Small intestine (tissue), 16 donors: ENCODE results near the gene ITGA4. TPM values are rescaled to one million over a fixed set of nuclear protein-coding genes. Genes with fewer than 3 reads are reported as not detected.

Experiments used
- DNase-seq, 2 donors: peaks; one replicate each; pipeline versions ENCODE4 v3.0.0 to v3.0.0-alpha.2; 2013
- FAIRE-seq: peaks from 2 replicates; lab custom pipeline; 2012; peaks lifted over from hg19 to GRCh38; lab: Jason Lieb, UNC
- H3K27ac ChIP-seq, 3 donors: one replicate each; pipeline ENCODE4 v1.5.1; 2013; ENCODE audit warnings: low read length in 2 of 3, mild to moderate bottlenecking in 2 of 3, control low read depth in 1 of 3, inconsistent platforms in 1 of 3, low read depth in 1 of 3, moderate library complexity in 1 of 3
- H3K27me3 ChIP-seq, 3 donors: one replicate each; pipeline ENCODE4 v1.6.1; 2013; ENCODE audit warnings: low read length in 3 of 3, inconsistent platforms in 1 of 3; ENCODE audit not compliant: control insufficient read depth in 3 of 3, insufficient read depth in 3 of 3
- H3K36me3 ChIP-seq, 3 donors: one replicate each; pipeline ENCODE4 v1.6.1; 2013; ENCODE audit warnings: low read length in 3 of 3, inconsistent platforms in 1 of 3, low read depth in 1 of 3, mild to moderate bottlenecking in 1 of 3, moderate library complexity in 1 of 3; ENCODE audit not compliant: control insufficient read depth in 3 of 3, insufficient read depth in 2 of 3
- H3K4me1 ChIP-seq, 3 donors: one replicate each; pipeline ENCODE4 v1.6.1; 2013; ENCODE audit warnings: low read length in 2 of 3, inconsistent platforms in 1 of 3, low read depth in 1 of 3, mild to moderate bottlenecking in 1 of 3, moderate library complexity in 1 of 3; ENCODE audit not compliant: control insufficient read depth in 3 of 3, insufficient read depth in 2 of 3
- H3K4me3 ChIP-seq, 3 donors: one replicate each; pipeline ENCODE4 v1.5.1; 2013; ENCODE audit warnings: low read length in 3 of 3, control low read depth in 1 of 3, inconsistent platforms in 1 of 3, low read depth in 1 of 3, mild to moderate bottlenecking in 1 of 3, moderate library complexity in 1 of 3
- H3K9me3 ChIP-seq, 2 donors: one replicate each; pipeline ENCODE4 v1.6.1; 2013; ENCODE audit warnings: low read depth in 1 of 2, low read length in 1 of 2; ENCODE audit not compliant: control insufficient read depth in 2 of 2, insufficient read depth in 1 of 2
- WGBS, 3 donors: extraction: QIAGEN DNeasy Blood & Tissue Kit; methylation state at CpG; one replicate each; pipeline ENCODE4 v1.1.7; 2013; 5-methylcytosine and 5-hydroxymethylcytosine counted together
- long read RNA-seq, 10 donors: transcript quantifications; one replicate each; lab custom pipeline, GENCODE V29; 2026
- polyA plus RNA-seq, 4 donors: library from polyadenylated mRNA; stranded (reverse) in 3 of 4; unstranded in 1 of 4; fragments of 200-250 nt in 3 of 4; fragments of 120-200 nt in 1 of 4; gene quantifications; one replicate each; pipeline versions ENCODE4 v1.2.1 to v1.2.3, GENCODE V29; 2013
- donor health status: healthy with polysubstance abuse.
- donor health status: control.
- donor health status: control.
- donor health status: Bipolar disorder and iron deficiency.
- donor health status: healthy.

ITGA4 gene
- 10 to 100 TPM in 1 of 4 donors, 1 to 10 TPM in 2, under 1 TPM in 1; 0.89 to 13.5 (median 2.1) TPM for polyA plus RNA-seq
- long read RNA-seq, donor 1 = 0 reads
- long read RNA-seq, donor 2 = 0 reads
- long read RNA-seq, donor 3 = 0 reads
- long read RNA-seq, donor 4 = 0 reads
- long read RNA-seq, donor 5 = 0 reads
- long read RNA-seq, donor 6, full-length matches to known transcripts = 3 of 3 reads
- long read RNA-seq, donor 6, partial matches to known transcripts = 0 of 3 reads
- long read RNA-seq, donor 6, other reads (novel, unspliced or antisense) = 0 of 3 reads
- long read RNA-seq, donor 7 = 0 reads
- long read RNA-seq, donor 8 = 0 reads
- long read RNA-seq, donor 9 = 0 reads
- long read RNA-seq, donor 10, full-length matches to known transcripts = 6 of 6 reads
- long read RNA-seq, donor 10, partial matches to known transcripts = 0 of 6 reads
- long read RNA-seq, donor 10, other reads (novel, unspliced or antisense) = 0 of 6 reads

GRCh38 chr2:181457121-181457740 is at the start of gene ITGA4:
Gene ITGA4 (plus strand): TSS chr2:181457386. CDS start chr2:181457655, 269 bp downstream.
- H3K9me3 ChIP-seq = no peaks in the 10 kb centered on the region
- peak within 1 kb of the TSS; percentile 27 to 93 (median 82) for H3K27ac ChIP-seq
- peak within 1 kb of the TSS; percentile 47 to 72 (median 52) for H3K4me3 ChIP-seq
- no peak for FAIRE-seq
- H3K4me1 ChIP-seq = peaks cover 0 to 6% (median 5%) of the 10 kb centered on the region in 3 donors
- H3K27me3 ChIP-seq = peaks cover 0 to 35% (median 0%) of the 10 kb centered on the region in 3 donors
- WGBS, 3 donors = 0 to 3% (median 2%) methylated on average over 57 to 67 of the region's 67 CpGs
- no peaks in the 10 kb centered on the region for H3K36me3 ChIP-seq
- DNase-seq = peak; percentile 46 to 76

GRCh38 chr2:181408861-181409260 is 48.3 kb upstream of the ITGA4 start:
- no peaks in the 10 kb centered on the region for H3K36me3 ChIP-seq
- no peak overlapping the region for H3K4me3 ChIP-seq
- 53 to 64% (median 62%) methylated on average over 2 of the region's 2 CpGs for WGBS, 3 donors
- FAIRE-seq (no peak), DNase-seq (no peak)
- H3K27ac ChIP-seq = no peak overlapping the region
- no peaks in the 10 kb centered on the region for H3K27me3 ChIP-seq
- H3K4me1 ChIP-seq = no peaks in the 10 kb centered on the region
- H3K9me3 ChIP-seq = no peaks in the 10 kb centered on the region

- Histone ChIP-seq H3K27me3 (no peaks in the 10 kb centered on the region), H3K9me3 (no peaks in the 10 kb centered on the region), H3K27ac (no peak overlapping the region), H3K4me1 (no peaks in the 10 kb centered on the region), H3K4me3 (no peak overlapping the region), H3K36me3 (no peaks in the 10 kb centered on the region)
- 37 to 49% (median 39%) methylated on average over 5 of the region's 5 CpGs for WGBS, 3 donors
- FAIRE-seq = no peak
- peak in 1 of 2 donors; percentile 8 for DNase-seq
These were observed 45.9 kb upstream of the ITGA4 start for GRCh38 chr2:181411105-181411849.

- Histone ChIP-seq H3K27ac (no peak overlapping the region), H3K27me3 (no peaks in the 10 kb centered on the region), H3K4me1 (no peaks in the 10 kb centered on the region), H3K36me3 (no peaks in the 10 kb centered on the region), H3K4me3 (no peak overlapping the region), H3K9me3 (no peaks in the 10 kb centered on the region)
- 80 to 86% (median 85%) methylated on average over 8 of the region's 8 CpGs for WGBS, 3 donors
- DNase-seq = no peak
- no peak for FAIRE-seq
These were observed 37.9 kb upstream of the ITGA4 start for GRCh38 chr2:181419129-181419855.

GRCh38 chr2:181420259-181421130 is 36.7 kb upstream of the ITGA4 start:
- peak overlapping the region in 1 of 3 donors; percentile 32 for H3K27ac ChIP-seq
- no peaks in the 10 kb centered on the region for H3K36me3 ChIP-seq
- FAIRE-seq (no peak), DNase-seq (no peak)
- no peaks in the 10 kb centered on the region for H3K27me3 ChIP-seq
- no peaks in the 10 kb centered on the region for H3K4me1 ChIP-seq
- H3K9me3 ChIP-seq = no peaks in the 10 kb centered on the region
- WGBS, 3 donors = 74 to 81% (median 78%) methylated on average over 6 of the region's 6 CpGs
- no peak overlapping the region for H3K4me3 ChIP-seq

- WGBS, 3 donors = 33 to 54% (median 38%) methylated on average over 1 of the region's 1 CpG
- H3K36me3 ChIP-seq = no peaks in the 10 kb centered on the region
- no peak overlapping the region for H3K4me3 ChIP-seq
- H3K9me3 ChIP-seq = peaks cover 0 to 2% of the 10 kb centered on the region in 2 donors
- no peaks in the 10 kb centered on the region for H3K4me1 ChIP-seq
- peak overlapping the region in 1 of 3 donors; percentile 32 for H3K27ac ChIP-seq
- DNase-seq (no peak), FAIRE-seq (no peak)
- no peaks in the 10 kb centered on the region for H3K27me3 ChIP-seq
These were observed 36.1 kb upstream of the ITGA4 start for GRCh38 chr2:181421131-181421458.

GRCh38 chr2:181421464-181421863 is 35.7 kb upstream of the ITGA4 start:
- Histone ChIP-seq H3K27me3 (no peaks in the 10 kb centered on the region), H3K36me3 (no peaks in the 10 kb centered on the region), H3K27ac (no peak overlapping the region), H3K9me3 (peaks cover 0 to 2% of the 10 kb centered on the region in 2 donors), H3K4me3 (no peak overlapping the region), H3K4me1 (no peaks in the 10 kb centered on the region)
- WGBS, 3 donors = 51 to 77% (median 67%) methylated on average over 2 of the region's 2 CpGs
- DNase-seq (no peak), FAIRE-seq (no peak)
